ENCODE measurements around the gene SERTAD4. TPM values are rescaled to one million over a fixed set of nuclear protein-coding genes. Genes with fewer than 3 reads are reported as not detected.
A peak's percentile ranks its signal among the peaks of the same experiment; 100 is the strongest.
"Not testable (repeated sequence)": the region's sequence is repeated elsewhere in the genome, so short reads cannot be mapped to it uniquely, and the experiment has no call there.

Gene SERTAD4
- total RNA-seq = 1 to 10 TPM; 2.9 to 3.3 (median 3.0) TPM

- TF ChIP-seq POLR2A (IDR thresholded peaks at IDR 0.05) (no peak), CTCF (IDR thresholded peaks at IDR 0.05) (peak in 1 of 4 experiments; percentile 7)
- no peaks in the 10 kb centered on the region for H3K27me3 ChIP-seq
- H3K27ac ChIP-seq = peak within 1 kb of the TSS; percentile 71 to 91 (median 86)
- H3K9me3 ChIP-seq = no peaks in the 10 kb centered on the region
- peak within 1 kb of the TSS; percentile 61 to 81 for H3K4me3 ChIP-seq
- H3K36me3 ChIP-seq = no peaks in the 10 kb centered on the region
- ATAC-seq = peak; percentile 5
- WGBS, 2 donors (ENCODE audit: low coverage in 1 of 2) = 0% methylated on average over 2 to 11 of the region's 81 CpGs
- H3K4me1 ChIP-seq = peaks cover 5 to 63% (median 18%) of the 10 kb centered on the region in 3 donors
Measured at GRCh38 chr1:210232511-210233215, at the start of gene SERTAD4. SERTAD4 (plus strand) TSS chr1:210232796; CDS start chr1:210237961, 5,165 bp downstream.

- no peaks in the 10 kb centered on the region for H3K27me3 ChIP-seq
- no peak overlapping the region for H3K27ac ChIP-seq
- H3K36me3 ChIP-seq = no peaks in the 10 kb centered on the region
- WGBS, 2 donors (ENCODE audit: low coverage in 1 of 2) = 53 to 88% methylated on average over 2 of the region's 2 CpGs
- no peak overlapping the region for H3K4me3 ChIP-seq
- TF ChIP-seq CTCF (IDR thresholded peaks at IDR 0.05) (no peak), POLR2AphosphoS5 (IDR thresholded peaks at IDR 0.05) (no peak), POLR2A (IDR thresholded peaks at IDR 0.05) (no peak), EP300 (IDR thresholded peaks at IDR 0.05) (no peak)
- ATAC-seq = no peak
- no peaks in the 10 kb centered on the region for H3K4me1 ChIP-seq
- no peaks in the 10 kb centered on the region for H3K9me3 ChIP-seq
Measured at GRCh38 chr1:210185063-210185462, 47.5 kb upstream of the SERTAD4 start.

GRCh38 chr1:210187849-210188606 is 44.6 kb upstream of the SERTAD4 start:
- not testable (repeated sequence) for H3K36me3 ChIP-seq, H3K27ac ChIP-seq, H3K27me3 ChIP-seq, H3K4me1 ChIP-seq, H3K9me3 ChIP-seq, H3K4me3 ChIP-seq, ATAC-seq
- WGBS, 2 donors (ENCODE audit: low coverage in 1 of 2) = 80 to 88% methylated on average over 15 to 17 of the region's 18 CpGs

- Histone ChIP-seq H3K27me3 (no peaks in the 10 kb centered on the region), H3K36me3 (no peaks in the 10 kb centered on the region), H3K9me3 (no peaks in the 10 kb centered on the region), H3K27ac (no peak overlapping the region), H3K4me3 (no peak overlapping the region), H3K4me1 (no peaks in the 10 kb centered on the region)
- ATAC-seq = no peak
- TF ChIP-seq POLR2AphosphoS5 (IDR thresholded peaks at IDR 0.05) (no peak), CTCF (IDR thresholded peaks at IDR 0.05) (no peak), POLR2A (IDR thresholded peaks at IDR 0.05) (no peak), EP300 (IDR thresholded peaks at IDR 0.05) (no peak)
- WGBS, 2 donors (ENCODE audit: low coverage in 1 of 2) = 60 to 82% methylated on average over 1 to 6 of the region's 7 CpGs
Measured at GRCh38 chr1:210189426-210189825, 43.2 kb upstream of the SERTAD4 start.

- TF ChIP-seq EP300 (IDR thresholded peaks at IDR 0.05) (no peak), CTCF (IDR thresholded peaks at IDR 0.05) (no peak), POLR2AphosphoS5 (IDR thresholded peaks at IDR 0.05) (no peak), POLR2A (IDR thresholded peaks at IDR 0.05) (no peak)
- H3K9me3 ChIP-seq = peaks cover 0 to 12% (median 0%) of the 10 kb centered on the region in 3 donors
- no peak overlapping the region for H3K27ac ChIP-seq
- H3K4me3 ChIP-seq = no peak overlapping the region
- H3K36me3 ChIP-seq = no peaks in the 10 kb centered on the region
- no peaks in the 10 kb centered on the region for H3K27me3 ChIP-seq
- 84 to 90% methylated on average over 7 to 8 of the region's 8 CpGs for WGBS, 2 donors (ENCODE audit: low coverage in 1 of 2)
- H3K4me1 ChIP-seq = no peaks in the 10 kb centered on the region
- ATAC-seq = no peak
Measured at GRCh38 chr1:210195635-210196160, 36.9 kb upstream of the SERTAD4 start.

- peaks cover 0 to 12% (median 0%) of the 10 kb centered on the region in 3 donors for H3K9me3 ChIP-seq
- H3K27ac ChIP-seq, H3K27me3 ChIP-seq, ATAC-seq, H3K4me1 ChIP-seq, H3K36me3 ChIP-seq, H3K4me3 ChIP-seq: not testable (repeated sequence)
- WGBS, 2 donors (ENCODE audit: low coverage in 1 of 2) = 75 to 92% methylated on average over 4 to 5 of the region's 5 CpGs
Measured at GRCh38 chr1:210196266-210196665, 36.3 kb upstream of the SERTAD4 start.
